Measurements from ENCODE around the gene RALGPS2.
"Not testable (repeated sequence)": the region's sequence is repeated elsewhere in the genome, so short reads cannot be mapped to it uniquely, and the experiment has no call there.

The RALGPS2 gene

GRCh38 chr1:178784131-178784536, 59.1 kb downstream of the RALGPS2 start:
- no peak for DNase-seq

DNA sequence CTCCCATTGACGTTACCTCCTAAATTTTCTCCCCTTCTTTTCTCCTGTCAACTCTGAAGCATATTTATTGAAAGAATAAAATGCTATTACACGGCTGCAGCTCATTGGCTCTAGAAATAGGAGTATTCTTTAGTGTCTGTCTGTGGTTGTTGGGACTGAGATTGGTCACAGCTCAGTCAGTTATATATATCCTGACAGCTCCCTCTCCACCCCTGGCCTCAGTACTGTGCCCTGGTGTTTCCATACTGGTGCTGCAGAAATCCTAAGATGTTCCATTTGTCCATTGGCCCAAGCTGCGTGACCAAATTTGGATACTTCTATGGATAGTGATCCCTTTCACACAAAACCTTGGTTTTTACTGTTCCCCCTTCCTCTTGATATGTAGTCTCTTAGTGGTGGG, 67.3 kb downstream of the RALGPS2 start:
- no peak for DNase-seq

GRCh38 chr1:178796013-178796412, 71.0 kb downstream of the RALGPS2 start:
- no peak for DNase-seq

DNA sequence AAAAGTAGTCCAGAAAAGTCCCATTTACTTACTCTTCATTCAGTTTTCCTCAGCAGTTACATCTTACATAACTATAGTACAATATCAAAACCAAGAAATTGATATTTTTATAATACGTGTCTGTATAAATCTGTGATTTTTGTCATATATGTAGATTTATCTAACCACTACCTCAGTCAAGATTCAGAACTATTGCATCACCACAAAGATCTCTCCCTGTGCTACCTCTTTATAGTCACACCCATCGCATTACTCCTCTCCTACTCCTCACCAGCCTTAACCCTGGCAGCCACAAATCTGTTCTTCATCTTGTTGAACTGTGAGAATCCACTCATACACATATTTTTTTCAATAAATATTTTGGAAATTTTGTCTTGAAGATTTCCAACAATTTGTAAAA, 72.5 kb downstream of the RALGPS2 start:
- DNase-seq, result no peak

GRCh38 chr1:178798232-178798861, 73.3 kb downstream of the RALGPS2 start:
- no peak for DNase-seq

DNA sequence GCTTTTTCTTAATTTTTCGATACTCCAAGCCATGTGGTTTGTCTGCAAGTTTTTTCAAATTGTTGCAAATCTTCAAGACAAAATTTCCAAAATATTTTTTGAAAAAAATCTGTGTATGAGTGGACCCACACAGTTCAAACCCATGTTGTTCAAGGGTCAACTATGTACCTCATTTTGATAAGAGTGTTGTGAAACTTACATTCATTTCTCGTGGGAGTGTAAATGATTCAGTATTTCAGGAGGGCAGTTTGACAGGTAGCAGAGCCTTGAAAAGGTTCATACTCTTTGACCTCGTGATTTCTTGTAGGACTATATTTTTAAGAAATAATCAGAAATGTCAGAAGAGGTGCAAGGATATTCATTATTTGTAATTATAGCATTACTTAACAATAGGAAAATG, 77.8 kb downstream of the RALGPS2 start:
- no peak for DNase-seq

- DNase-seq, result no peak
These were observed 81.7 kb downstream of the RALGPS2 start for GRCh38 chr1:178806665-178807300.

DNA sequence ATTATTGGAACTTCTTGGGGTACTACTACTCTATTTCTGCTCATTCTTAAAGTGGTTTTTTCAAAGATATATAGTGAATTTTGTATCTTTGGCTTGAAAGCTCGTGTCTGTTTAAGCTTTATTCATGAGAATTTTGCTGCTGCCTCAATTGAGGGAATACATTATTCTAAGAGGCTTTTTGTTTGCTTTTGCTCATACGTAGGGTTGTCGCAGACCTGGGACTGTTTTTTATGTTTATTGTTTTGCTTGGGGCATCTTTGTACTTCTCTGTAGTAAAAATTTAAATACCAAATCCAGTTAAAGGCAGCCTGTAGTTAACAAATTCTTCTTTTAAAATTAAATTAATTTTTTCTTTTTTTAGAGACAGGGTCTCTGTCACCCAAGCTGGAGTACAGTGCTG, 83.5 kb downstream of the RALGPS2 start:
- no peak for DNase-seq

DNA sequence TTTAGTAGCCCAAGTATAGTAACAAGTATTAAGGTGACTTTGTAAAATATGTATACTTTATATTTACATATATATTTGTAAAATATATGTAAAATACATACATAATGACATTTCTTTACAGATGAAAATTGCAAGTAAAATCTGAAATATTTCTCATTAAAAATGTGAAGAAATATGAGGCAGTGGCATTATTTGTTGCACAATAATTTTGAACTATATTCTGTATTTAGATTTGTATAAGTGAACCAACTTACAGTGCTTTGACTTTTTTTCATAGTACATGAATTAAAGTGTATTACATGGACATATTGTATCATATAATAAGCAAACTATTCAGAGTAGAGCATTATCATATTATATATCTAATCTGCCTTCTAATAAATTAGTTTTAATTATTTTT, 85.5 kb downstream of the RALGPS2 start:
- DNase-seq, result no peak

DNA sequence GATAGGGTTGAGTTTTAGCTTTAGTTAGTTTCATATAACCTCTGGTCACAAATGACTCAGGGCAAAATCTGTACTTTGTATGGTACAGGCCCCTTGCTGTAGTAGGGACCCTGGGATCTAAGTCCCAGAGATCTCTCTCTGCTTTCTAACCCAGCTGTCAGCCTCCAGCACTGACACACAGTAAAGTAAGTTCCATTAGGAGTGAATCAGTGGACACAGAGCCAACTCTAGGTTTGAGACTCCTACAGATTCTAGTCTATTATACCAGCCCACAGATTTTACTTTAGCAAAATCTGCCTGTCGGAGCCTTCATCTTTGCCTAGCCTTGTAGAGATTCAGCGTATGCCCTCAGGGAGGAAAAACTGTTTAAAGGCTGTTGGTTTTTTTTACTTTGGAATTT, 93.4 kb downstream of the RALGPS2 start:
- DNase-seq, result no peak

DNA sequence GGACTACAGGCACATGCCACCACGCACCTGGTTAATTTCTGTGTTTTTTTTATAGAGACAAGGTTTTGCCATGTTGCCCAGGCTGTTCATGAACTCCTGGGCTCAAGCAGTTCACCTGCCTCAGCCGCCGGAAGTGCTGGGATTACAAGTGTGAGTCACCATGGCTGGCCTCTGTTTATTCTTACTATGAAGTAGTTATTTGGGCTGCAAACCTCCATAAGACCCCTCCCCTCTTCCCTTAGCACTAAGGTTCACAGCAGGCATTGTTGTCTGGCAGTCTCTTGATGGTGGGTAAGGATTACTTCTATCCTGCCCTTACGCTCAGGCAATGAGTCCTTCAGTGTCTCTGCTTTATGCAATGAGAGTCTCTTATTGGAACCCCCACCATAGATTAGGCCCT, 94.1 kb downstream of the RALGPS2 start:
- DNase-seq, result no peak

GRCh38 chr1:178821134-178821866, 96.3 kb downstream of the RALGPS2 start:
- DNase-seq, result no peak

DNA sequence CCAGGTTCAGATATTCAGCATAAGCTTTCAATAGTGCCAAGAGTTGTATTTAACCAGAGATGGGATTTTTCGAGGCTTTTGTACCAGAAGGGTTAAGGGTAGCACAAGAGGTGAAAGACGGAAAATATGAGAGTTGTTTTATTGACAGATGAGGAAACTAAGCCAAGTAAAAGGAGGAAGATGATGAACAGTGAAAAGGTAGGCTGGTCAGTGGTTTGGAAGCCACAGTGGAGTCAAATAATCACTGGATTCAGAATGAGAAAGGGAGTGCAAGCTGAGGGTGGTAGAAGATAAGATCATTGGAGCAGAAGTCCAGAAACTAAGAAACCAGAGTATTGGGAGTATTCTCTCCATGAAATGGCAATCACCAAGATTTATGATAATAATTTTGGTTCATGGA, 100.1 kb downstream of the RALGPS2 start:
- DNase-seq, result no peak

DNA sequence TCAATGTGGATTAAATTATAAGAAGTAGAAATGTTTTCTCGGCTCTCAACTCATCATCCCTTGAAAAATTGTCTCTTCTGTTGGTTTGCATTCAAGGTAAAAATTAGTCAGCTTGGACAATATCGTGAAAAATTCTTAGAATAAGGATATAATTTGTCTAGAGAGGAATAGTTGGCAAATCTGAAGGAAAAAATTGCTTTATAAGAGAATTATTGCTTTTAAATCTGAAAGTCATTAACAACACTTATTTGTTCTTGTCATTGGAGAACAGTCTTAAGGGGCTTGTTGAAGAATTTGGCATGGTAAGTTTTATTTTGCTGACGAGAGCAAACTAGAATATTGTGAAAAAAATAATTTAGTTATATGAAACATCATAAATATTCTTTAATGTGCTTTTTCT, 119.4 kb downstream of the RALGPS2 start:
- DNase-seq, result no peak

GRCh38 chr1:178846306-178846705, 121.3 kb downstream of the RALGPS2 start:
- DNase-seq, result no peak

DNA sequence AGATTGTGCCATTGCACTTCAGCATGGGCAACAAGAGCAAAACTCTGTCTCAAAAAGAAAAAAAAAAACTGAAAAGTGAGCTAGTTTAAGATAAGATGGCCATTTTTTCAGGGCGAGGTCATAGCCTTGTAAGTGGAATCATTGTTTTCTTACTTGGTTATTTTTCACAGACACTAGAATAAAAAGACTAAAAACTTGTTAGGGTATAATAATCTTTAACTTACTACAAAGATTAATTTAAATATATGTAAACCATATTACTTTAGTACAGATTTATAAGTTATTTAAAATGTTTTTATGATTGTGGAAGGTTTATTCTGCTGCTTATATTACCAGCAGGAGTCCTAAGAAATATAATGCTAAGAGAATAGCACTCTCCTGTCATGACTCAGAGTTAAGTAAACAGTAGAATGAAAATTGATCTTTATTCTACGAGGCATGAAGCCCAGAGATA, 122.4 kb downstream of the RALGPS2 start:
- DNase-seq, result no peak

GRCh38 chr1:178847919-178848318, 122.9 kb downstream of the RALGPS2 start:
- DNase-seq, result not testable (repeated sequence)

GRCh38 chr1:178849918-178850317, 124.9 kb downstream of the RALGPS2 start:
- DNase-seq, result no peak

DNA sequence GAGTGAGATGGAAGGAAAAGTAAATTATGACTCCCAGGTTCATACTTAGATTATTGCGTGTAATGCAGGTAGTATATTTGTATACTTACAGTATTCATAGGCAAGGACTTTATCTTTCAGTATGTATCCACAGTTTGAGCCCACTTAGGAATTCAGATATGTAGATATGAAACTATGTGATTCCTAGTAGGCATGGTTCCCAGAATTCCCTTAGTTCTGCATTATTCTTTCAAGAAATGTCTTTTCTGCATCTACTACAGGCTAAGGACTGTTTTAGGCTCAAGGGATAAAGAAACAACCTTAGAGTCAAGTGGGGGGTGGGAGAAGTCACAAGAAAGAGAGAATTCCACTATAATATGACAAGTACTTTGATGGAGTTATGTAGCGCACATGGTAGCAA, 132.1 kb downstream of the RALGPS2 start:
- DNase-seq, result no peak

GRCh38 chr1:178862416-178862815, 137.4 kb downstream of the RALGPS2 start:
- DNase-seq, result no peak

DNA sequence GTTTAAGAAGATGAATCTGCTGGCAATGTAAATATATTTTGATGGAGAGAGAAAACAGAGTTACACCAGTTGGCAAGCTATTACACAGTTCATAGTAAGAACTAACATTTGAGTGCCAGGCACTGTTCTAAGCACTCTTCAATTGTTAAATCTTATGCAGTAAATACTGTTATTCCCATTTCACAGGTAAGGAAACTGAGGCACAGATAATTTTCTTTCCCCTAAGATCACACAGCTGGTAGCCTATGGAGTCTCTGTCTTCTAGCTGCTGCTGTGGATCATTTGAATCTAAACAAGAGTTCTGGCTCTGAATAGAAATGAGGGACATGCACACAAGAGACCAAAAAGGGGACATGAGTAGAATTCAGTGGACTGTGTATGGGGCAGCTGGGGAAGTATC, 137.8 kb downstream of the RALGPS2 start:
- DNase-seq, result no peak

DNA sequence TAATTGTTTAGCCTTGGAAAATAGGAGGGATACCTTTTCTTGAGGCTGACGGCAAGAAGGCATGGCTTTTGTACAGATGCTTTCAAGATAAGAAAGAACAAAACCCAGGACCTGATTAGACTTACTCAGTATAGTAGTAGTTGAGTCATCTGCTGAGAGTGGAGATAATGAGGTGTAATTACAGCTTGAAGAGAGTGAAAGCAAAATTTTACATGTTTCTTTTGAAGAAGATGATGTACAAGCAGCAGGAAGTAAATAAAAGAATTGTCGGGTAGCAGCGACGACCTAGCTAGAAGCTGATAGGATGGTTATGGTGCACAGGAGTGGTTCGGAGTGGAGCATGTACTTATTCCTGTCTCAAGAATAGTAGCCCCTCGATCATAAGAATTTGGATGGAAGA, 139.3 kb downstream of the RALGPS2 start:
- no peak for DNase-seq

GRCh38 chr1:178867670-178868069, 142.6 kb downstream of the RALGPS2 start:
- no peak for DNase-seq

GRCh38 chr1:178868706-178869105, 143.7 kb downstream of the RALGPS2 start:
- DNase-seq, result no peak
